Inferior parietal cortex (tissue), 1 donor: Measurements from ENCODE around the gene ADAM8.
"Not testable (repeated sequence)": the region's sequence is repeated elsewhere in the genome, so short reads cannot be mapped to it uniquely, and the experiment has no call there.

Source experiments
- DNase-seq: peaks from one replicate; pipeline ENCODE4 v3.0.0-alpha.2; 2016; ENCODE audit errors: extremely low spot score

The ADAM8 gene

GRCh38 chr10:133231244-133231945 lies 45.3 kb downstream of the ADAM8 start:
- no peak for DNase-seq

- DNase-seq = no peak
These were observed 46.1 kb downstream of the ADAM8 start for GRCh38 chr10:133230387-133231195.

- no peak for DNase-seq
These were observed 46.7 kb downstream of the ADAM8 start, which contains the start of gene UTF1 for GRCh38 chr10:133230044-133230361. Gene UTF1 (plus strand): TSS chr10:133230217. CDS start chr10:133230289, 72 bp downstream.

GRCh38 chr10:133229265-133230043 lies 47.2 kb downstream of the ADAM8 start:
- no peak for DNase-seq

- DNase-seq = no peak
These were observed 49.4 kb downstream of the ADAM8 start for GRCh38 chr10:133227256-133227655.

- no peak for DNase-seq
These were observed 50.3 kb downstream of the ADAM8 start for GRCh38 chr10:133226251-133226808.

GRCh38 chr10:133225707-133226191 lies 50.9 kb downstream of the ADAM8 start:
- DNase-seq = no peak

- no peak for DNase-seq
These were observed 51.8 kb downstream of the ADAM8 start for GRCh38 chr10:133224756-133225372.

- DNase-seq = no peak
These were observed 52.6 kb downstream of the ADAM8 start for GRCh38 chr10:133224076-133224475.

- not testable (repeated sequence) for DNase-seq
These were observed 54.9 kb downstream of the ADAM8 start for GRCh38 chr10:133221756-133222155.

GRCh38 chr10:133221331-133221730 lies 55.3 kb downstream of the ADAM8 start:
- no peak for DNase-seq

GRCh38 chr10:133219782-133220181 lies 56.9 kb downstream of the ADAM8 start:
- DNase-seq = no peak

- DNase-seq = no peak
These were observed 57.8 kb downstream of the ADAM8 start for GRCh38 chr10:133218891-133219290.

GRCh38 chr10:133217800-133218589 lies 58.7 kb downstream of the ADAM8 start:
- DNase-seq = no peak

GRCh38 chr10:133216776-133217175 lies 59.9 kb downstream of the ADAM8 start:
- DNase-seq = no peak

- DNase-seq = no peak
These were observed 61.1 kb downstream of the ADAM8 start for GRCh38 chr10:133215586-133215985.

GRCh38 chr10:133214468-133215410 lies 61.9 kb downstream of the ADAM8 start:
- no peak for DNase-seq

GRCh38 chr10:133213641-133214467 lies 62.8 kb downstream of the ADAM8 start:
- DNase-seq = no peak
